Epidermal melanocyte (primary cell): ENCODE data around the gene JAM2.
A peak's percentile ranks its signal among the peaks of the same experiment; 100 is the strongest.
"Not testable (repeated sequence)": the region's sequence is repeated elsewhere in the genome, so short reads cannot be mapped to it uniquely, and the experiment has no call there.

ENCODE experiments used
- DNase-seq: peaks from one replicate; pipeline ENCODE4 v3.0.0; 2011; ENCODE audit warnings: low spot score; ENCODE audit not compliant: insufficient read length

Gene JAM2

DNA sequence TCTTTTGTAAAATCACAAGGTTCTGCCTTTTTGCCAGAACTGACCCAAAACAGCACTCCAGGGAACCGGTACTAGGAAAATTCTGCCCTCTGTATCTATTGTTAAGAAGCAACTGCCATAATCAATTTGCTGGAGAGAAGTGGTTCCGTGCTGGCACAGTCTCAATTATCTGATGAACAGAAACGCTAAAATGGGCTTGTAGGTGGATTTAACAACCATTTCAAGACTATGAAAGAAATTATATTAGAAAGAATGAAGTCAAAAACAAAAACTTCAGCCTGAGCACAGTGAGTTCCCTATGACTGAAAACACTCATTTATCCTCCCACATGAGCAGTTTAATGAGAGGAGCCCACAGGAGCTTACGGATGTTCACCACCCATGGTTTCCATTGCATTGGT, 4.4 kb downstream of the JAM2 start:
- DNase-seq, result no peak

DNA sequence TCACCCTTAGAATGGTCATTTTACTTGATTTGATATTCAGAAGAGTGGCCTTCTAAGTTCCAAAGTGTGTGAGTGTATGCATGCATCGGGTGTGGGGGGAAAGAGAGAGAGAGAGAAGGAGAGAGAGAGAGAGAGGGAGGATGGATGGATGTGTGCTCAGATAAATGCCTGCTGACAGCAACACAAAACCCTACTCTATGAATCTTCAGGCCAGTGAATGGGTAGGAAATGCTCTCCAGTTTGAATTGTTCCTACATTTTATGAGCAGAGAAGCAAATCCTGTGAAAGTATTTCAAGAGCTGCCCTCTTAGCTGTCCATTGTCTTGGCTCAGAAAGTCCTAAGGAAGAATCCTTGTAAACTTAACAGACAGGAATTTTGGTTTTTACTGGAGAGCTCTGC, 7.4 kb downstream of the JAM2 start:
- no peak for DNase-seq

DNA sequence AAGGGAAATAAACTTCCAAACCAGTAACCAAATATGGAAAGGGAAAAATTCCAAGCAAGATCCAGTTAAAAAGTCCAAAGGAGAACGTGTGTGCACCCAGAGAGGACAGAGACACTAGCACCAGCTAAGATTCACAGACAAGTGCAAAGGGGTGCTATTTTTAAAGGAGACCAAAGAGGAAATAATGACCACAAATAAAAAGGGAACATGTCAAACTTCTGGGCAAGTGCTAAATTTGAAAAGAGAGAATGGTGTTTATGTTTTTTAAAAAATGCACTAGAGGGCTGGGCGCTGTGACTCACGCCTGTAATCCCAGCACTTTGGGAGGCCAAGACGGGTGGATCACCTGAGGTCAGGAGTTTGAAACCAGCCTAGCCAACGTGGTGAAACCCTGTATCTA, 8.6 kb downstream of the JAM2 start:
- no peak for DNase-seq

DNA sequence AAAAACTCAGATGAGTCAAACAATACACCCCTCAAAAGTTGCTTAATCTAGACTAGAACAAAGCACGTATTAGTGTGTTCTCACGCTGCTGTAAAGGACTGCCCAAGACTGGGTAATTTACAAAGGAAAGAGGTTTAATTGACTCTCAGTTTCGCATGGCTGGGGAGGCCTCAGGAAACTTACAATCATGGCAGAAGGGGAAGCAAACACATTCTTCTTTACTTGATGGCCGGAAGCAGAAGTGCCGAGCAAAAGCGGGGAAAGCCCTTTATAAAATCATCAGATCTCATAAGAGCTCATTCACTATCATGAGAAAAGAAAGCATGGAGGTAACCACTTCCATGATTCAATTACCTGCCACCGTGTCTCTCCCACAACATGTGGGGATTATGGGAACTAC, 10.1 kb downstream of the JAM2 start:
- no peak for DNase-seq

DNA sequence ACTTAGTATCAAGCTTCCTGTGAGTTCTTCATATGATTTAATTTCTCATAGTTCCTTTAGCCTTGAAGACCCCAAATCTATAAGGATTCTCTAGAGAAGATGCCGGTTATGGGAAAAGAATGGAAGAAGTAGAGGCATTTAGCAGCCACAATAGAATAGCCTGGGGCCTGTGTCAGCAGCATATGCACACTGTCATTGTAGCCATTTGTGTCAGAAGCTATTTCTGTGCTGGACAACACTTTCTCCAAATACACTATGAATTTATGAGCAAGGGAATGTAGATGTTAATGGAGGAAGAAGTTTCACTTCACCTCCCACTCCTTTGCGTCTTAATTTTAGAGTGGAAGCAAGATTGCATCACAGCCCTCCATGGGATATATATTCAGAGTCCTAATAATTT, 17.4 kb downstream of the JAM2 start:
- DNase-seq, result no peak

DNA sequence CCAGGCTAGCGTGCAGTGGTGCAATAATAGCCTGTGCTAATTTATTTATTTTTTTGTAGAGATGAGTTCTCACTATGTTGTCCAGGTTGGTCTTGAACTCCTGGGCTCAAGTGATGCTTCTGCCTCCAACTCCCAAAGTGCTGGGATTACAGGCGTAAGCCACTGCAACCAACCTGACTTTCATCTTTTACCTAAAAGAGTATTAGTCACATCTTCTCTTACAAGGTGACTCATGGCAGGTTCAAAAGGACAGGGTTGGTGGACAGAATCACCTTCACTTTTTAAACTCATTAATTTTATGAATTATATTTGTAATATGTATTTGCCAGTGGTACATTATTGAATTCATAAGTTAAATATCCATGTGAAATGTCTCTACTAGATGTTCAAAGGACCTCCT, 18.1 kb downstream of the JAM2 start:
- DNase-seq, result no peak

DNA sequence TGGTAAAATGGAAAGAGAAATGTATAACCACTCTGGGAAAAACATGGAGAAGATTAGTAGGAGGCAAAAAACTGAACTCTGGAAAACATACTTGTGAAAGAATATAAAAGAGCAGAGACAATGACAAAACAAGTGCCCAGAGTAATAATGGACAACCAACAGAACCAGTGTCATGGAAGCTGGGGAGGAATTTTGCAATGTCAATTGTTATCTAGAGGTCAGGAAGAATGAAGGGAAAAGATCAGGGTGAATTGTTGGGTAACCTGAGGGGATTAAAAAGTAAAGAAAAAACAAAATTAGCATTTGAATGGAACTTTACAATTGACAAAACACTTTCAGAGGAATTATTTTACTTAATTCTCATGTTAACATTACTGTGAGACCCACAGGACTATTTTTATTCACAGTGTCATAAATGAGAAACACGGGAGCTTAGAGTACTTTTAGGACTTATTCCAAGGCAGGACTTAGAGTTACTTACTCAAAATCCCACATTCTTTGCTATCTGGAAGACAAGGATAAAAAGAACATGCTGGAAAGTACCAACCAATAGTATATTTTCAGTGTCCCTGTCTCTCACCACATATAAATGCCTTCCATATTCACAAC, 19.5 kb downstream of the JAM2 start:
- no peak for DNase-seq

DNA sequence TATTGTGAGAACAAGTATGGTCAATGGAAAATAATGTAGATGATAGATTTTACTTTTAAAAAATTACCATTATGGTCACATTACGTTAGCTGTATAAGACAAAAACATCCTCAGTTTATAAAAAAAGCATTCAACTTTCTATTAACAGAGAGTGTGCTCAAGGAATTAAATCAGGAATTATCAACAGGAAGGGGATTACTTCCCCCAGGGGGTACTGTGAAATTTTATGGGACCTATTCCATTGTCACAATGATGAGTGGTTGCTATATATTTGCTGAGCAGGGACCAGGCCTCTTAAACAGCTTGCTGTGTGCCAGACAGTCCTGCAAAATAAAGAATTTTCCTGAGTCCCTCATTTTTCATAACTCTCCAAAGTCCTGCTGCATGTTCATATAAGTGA, 21.2 kb downstream of the JAM2 start:
- no peak for DNase-seq

DNA sequence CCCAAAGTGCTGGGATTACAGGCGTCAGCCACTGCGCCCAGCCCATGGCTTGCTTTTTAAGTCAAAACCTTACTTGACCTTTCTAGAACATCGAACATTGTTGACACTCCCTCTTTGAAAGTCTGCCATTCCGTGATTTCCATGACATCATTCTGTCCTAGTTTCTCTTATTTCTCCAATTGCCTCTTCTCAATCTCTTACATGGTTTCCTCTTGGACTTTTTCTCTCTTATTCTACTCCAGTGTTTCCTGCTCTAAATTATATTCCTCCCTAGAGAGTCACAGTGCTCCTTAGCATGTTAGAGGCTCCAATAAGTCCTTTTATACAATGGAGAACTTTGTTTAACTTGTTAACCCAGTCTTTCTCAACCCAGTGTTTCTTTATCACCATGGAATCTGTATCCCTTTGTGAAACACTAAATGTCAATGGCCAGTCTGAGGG, 25.5 kb downstream of the JAM2 start:
- no peak for DNase-seq

DNA sequence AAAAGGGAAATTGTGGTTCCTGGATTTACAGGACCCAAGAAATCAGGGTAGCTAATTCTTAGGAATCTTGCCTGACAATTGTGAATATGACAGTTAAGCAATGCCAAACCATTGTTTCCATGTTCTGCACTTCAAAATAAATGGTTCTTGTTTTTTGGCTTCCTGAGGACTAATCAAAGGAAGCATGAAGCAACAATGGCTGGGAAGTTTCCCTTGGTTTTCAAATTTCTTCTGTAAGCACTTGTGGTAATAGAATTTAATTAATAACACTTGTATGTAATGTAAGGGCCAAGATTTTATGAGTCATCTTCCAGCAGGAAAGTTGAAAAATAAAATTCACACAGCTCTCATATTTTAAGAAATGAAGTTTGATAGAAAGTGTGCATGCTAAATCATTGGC, 31.7 kb downstream of the JAM2 start:
- no peak for DNase-seq

DNA sequence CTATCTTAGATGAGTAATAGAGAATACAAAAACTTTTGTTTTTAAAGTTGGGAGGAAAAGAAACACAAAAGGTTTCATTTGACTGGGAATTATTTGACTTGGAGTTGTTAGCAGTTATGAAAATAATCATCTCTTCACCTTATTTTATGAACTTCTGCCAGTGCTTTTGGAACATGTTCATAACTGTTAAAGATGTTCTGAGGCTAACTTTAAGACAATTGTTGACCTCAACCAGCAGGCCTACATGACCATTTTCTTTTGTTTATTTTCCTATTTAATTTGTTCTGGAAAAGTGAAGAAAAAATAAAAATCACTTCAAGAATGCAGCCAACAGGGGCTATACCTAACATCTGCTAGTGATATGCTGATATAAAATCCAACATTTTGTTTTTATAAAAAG, 37.4 kb downstream of the JAM2 start:
- DNase-seq, result no peak

DNA sequence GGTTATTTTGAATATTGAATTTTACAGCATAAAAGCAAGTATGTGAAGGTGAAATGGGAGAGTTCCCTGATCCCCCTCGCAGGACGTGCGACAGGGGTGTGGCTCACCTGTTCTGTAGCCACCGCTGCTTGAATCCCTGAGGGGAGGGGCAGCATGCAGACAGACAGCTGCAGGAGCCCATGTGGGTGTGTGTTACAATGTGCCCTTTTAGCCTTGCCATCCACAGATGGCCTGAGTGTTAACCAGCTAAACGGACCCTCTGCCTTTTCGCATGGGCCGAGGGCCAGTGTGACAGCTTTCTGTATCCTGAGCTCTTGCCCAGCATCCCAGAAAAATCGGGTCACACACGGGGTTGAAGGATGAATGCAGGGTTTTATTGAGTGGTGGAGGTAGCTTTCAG, 43.3 kb downstream of the JAM2 start:
- no peak for DNase-seq

DNA sequence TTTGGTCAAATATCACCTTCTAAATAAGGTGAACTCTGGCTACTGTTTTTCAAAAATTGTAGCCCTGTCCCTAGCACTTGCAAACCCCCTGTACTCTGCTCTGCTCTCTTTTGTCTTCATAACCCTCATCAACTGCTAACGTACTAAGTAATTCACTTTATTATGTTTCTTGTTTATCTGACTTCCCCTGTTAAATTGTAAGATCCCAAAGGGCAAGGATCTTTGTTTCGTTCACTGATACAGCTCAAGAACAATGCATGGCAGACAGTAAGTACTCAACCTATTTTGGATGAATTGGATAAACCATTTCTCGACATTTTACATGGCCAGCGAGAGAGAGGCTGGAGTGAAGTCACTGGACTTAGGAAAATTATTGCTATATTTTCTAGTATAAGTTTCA, 48.7 kb downstream of the JAM2 start:
- no peak for DNase-seq

DNA sequence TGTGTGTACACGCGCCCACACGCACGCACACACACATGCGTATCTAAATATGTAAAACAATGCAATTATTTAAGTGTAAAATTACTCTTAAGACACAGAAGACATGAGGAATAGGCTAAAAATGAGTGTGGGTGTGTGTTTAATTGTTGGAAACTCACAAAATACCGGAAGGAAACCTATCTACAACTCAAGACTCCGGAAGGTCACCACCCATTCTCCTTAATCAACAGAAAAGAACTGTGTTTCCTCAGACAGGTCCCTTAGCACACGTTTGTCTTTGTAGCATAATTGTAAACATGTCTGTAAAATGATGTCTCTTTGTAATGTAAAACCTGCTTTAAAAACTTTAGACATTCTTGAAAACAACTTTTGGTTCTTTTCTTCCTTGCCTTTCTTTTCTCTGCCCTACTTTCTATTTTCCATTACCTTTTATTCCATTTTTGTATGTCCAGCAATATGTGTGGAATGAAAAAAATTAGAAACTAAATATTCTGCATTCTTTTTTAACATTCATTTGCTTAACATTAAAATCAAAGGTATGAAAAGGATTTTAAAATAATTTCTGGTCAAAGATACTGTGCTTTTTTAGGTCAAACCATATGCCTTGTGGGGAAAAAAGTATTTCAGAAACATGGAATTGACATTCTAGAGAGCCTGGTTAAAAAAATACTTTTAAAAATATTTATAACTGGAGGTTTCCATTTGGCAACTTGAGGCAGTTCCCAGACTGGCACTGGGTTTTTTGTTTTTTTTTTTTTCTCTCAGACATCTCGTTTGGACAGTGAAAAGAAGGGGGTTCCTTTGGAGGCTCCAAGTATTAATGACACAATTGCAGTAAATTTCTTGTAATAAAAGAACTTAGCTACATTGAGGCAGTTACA, 49.5 kb downstream of the JAM2 start:
- DNase-seq, result no peak

DNA sequence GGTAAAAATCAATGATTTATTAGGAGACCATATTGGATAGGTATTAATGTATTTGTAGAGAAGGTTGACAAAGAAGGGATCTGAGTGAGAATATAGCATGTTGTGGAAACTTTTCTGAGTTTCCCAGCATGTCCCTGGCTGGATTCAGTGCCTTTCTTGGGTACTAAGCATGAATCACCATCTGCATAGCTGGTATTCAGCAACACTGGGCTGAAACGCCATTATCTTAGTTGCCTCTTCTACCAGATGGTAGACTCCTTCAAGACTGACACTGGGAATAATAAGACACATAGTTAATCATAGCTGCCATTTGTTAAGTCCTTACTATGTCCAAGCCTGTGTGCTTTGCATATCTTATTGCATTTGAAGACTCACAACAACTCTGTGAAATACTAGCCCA, 50.2 kb downstream of the JAM2 start:
- no peak for DNase-seq

DNA sequence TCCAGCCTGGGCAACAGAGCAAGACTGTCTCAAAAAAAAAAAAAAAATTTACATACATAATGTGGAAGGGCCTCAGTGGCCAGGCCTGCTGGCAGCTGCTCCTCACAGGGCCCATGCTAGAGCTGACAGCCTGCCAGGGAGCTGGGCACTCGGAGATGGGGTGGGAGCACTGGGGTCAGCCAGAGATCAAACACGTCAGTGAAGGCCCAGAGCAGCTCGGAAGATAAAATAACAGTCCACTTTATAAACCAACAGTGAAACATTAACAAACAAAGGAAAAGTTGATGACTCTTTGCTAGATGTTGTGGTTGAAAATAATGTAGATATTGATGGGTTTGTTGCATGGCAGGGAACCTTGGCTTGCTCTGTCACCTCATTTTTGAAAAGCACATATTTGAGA, 52.9 kb downstream of the JAM2 start:
- DNase-seq, result no peak

DNA sequence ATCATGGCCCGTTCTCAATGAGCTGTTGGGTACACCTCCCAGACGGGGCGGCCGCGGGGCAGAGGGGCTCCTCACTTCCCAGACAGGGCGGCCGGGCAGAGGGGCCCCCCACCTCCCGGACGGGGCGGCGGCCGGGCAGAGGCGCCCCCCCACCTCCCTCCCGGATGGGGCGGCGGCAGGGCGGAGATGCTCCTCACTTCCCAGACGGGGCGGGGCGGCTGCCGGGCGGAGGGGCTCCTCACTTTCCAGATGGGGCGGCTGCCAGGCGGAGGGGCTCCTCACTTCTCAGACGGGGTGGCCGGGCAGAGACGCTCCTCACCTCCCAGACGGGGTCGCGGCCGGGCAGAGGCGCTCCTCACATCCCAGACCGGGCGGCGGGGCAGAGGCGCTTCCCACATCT, 56.4 kb downstream of the JAM2 start:
- not testable (repeated sequence) for DNase-seq

DNA sequence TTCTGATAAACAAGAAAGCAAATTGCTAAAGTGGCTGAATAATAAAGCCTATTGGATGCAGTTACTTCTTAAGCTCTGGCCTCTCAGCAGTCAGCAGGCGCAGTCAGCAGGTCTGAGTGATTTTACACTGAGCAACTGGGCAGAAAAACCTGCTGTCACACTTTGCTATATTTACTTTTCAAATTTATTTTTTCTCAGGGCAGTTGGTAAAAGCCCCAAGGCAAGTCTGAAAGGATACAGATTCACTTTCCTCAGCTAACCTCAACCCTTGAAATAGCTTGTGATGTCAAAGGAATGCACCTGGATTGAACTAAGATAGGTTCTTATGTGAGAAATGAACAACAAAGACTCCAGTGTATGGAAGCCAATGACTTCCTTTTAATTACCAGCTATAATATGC, 61.7 kb downstream of the JAM2 start:
- no peak for DNase-seq

DNA sequence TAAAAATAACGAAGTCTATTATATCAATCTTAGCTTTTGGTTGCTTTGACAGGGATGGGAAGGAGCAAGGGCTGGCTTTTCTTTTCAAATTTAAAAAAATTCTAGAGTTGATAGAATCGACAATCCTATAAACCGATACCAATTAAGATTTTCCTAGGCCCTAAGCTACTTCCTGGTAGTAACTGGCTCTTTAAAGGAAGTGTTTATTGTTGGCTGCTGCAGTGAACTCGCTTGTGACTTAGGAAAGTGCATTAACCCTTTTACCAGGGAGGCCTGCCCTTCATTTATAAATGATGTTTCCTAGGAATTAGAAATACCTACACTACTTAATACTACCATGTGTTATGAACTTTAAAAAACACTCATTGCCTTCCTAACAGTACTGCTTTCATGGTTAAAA, 62.5 kb downstream of the JAM2 start:
- DNase-seq, result no peak

DNA sequence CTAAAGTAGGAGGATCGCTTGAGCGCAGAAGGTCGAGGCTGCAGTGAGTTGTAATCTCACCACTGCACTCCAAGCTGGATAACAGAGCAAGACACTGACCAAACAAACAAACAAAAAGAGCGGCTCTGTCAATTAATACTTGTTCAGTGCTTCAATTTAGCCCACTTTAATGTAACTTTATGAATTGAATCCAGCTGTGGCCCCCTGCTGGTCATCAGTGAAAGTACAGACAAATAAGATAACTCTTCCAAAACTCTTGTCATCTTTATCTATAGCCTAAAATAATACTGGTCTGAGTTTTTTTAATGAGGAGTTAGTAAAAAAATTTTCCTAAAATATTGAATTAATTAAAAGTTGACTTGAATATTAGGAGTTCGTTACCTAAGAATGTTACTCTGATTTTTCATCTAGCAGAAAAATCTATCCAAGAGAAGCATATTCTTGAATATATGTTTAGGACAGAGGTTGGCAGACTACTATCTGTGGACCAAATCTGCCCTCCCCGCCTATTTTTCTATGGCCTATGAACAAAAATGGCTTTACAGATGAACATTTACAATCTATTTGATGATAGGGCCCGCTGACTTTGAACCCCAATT, 69.5 kb downstream of the JAM2 start:
- DNase-seq, result peak; percentile 40

DNA sequence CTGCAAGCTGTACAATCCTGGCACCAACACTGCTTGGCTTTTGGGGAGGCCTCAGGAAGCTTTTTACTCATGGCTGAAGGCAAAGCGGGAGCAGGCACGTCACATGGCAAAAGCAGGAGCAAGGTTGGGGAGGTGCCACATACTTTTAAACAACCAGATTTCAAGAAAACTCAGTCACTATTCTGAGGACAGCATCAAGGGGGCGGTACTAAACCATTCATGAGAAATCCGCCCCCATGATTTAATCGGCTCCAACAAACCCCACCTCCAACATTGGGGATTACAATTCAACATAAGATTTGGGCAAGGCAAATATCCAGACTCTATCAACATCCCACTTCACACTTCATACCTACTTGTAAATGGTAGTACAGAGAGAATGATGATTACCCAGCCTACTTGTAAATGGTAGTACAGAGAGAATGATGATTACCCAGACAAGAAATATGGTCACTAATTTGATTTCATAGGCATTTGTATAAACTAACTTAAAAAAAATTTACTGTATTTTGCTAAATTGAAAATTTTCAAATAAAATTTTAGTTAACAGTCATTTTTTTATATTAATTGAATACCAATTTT, 70.7 kb downstream of the JAM2 start:
- no peak for DNase-seq

DNA sequence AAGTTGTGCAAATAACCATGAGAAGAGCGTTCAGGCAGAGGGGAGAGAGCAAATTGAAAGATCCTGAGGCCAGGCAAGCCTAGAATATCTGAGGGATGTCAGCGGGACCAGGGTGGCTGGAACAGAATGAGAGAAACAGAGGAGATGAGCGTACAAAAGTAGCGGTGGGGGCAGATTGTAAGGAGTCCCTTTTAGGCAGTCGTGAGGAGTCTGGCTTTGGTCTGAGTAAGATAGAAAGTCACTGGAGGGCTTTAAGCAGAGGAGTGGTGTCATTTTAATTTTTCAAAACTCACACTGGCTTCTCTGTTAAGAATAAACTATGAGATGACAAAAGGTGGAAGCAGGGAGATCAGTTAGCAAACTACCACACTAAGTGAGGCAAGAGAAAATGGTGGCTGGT, 71.5 kb downstream of the JAM2 start:
- no peak for DNase-seq
